GM18505 (cell line): Measurements from ENCODE around the gene LRRN1.

Source experiments
- ATAC-seq: cut with Tn5 transposase; IDR thresholded peaks from one replicate; pipeline ENCODE4 v1.9.1; 2021; ENCODE audit not compliant: unreplicated experiment
- POLR2A ChIP-seq: IDR thresholded peaks from 4 replicates; pipeline ENCODE4 v1.6.1; 2011; ENCODE audit warnings: borderline replicate concordance; ENCODE audit not compliant: insufficient read depth, insufficient read length; ENCODE audit errors: extremely low read depth

The LRRN1 gene

DNA sequence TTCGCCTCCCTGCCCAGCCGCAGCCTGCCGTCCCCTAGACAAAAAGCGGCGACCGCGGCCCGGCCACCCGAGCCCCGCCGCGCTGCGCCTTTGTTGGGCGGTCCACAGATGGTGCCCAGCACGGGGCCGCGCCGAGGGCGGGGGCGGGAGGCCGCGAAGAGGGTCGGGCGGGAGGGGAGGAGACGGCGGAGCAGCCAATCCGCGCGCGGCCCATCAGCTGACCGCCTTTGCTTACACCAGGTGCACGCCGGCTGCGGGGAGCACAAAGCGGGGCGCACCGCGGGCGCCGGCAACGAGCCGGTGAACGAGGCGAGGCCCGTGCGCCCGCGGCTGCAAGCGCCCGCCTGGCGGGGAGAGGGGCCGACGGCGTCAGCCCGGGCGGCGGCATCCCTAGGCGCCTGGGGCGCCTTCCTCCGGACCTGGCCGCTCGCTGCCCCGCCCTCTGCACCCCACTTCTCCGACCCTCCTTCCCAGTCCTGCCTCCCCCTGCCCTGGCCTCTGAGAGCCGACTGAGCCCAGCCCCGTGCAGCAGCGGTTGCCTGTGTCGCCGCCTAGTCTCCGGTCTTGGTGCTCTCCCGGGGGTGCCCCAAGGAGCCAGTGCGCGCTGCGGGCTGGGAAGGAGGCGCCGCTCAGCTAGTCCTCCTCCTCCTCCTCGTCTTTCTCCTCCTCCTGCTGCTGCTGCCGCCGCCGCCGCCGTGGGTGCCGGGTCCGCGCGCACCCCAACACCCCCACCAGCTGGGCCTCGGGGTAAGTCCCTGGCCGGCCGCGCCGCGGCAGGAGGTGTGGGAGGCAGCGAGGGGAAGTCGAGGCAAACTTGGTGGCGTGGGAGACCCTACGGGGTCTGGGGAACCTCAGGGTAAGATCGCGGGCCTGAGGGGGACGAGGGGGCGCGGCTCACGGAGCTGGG lies at the start of gene LRRN1:
Gene LRRN1, plus strand, starts transcription at position 259 of the 907 bp plus-strand sequence. CDS start 45,211 bp downstream, outside the sequence.
- ATAC-seq = peak; percentile 46
- TF ChIP-seq POLR2A = no peak

DNA sequence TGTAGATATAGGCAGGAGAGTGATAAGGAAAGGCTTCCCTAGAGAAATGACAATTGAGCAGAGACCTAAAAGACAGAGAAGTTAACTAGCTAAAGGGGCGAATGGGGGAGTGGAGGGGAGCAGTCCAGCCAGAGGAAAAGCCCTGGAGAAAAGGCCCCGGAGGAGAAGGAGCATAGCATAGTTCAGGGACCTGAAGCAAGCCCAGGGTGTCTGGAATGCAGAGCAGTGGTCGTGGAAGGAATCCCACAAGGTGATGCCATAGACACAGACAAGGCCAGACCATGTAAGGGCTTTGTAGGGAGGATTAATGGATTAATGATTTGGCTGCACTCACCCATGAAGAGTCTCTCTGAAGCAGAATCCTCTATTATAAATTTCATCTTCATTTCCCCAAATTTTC lies 45.8 kb upstream of the LRRN1 start:
- TF ChIP-seq POLR2A = no peak

DNA sequence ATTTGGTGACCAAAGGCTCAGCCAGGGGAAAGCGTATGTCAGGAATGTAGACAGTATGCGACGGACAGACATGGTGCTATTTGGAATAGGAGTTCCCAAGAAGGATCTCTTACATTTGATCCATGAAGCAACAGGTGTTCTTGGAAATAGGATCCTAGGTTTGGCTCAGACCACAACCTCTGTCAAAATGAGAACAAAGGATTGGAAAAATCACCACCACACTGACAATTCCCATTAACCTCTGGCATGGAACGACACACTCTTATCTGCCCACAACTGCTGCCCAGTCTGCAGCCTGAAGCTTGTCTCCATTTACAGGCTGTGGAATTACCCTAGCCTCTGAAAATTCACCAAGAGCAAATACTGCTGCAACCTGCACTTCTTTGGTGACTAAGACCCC lies 33.6 kb upstream of the LRRN1 start:
- TF ChIP-seq POLR2A = no peak
- ATAC-seq = no peak

More for the DNA sequence above, 45.8 kb upstream of the LRRN1 start:
- ATAC-seq = no peak

GRCh38 chr3:3766140-3766539 lies 33.1 kb upstream of the LRRN1 start:
- ATAC-seq = no peak

DNA sequence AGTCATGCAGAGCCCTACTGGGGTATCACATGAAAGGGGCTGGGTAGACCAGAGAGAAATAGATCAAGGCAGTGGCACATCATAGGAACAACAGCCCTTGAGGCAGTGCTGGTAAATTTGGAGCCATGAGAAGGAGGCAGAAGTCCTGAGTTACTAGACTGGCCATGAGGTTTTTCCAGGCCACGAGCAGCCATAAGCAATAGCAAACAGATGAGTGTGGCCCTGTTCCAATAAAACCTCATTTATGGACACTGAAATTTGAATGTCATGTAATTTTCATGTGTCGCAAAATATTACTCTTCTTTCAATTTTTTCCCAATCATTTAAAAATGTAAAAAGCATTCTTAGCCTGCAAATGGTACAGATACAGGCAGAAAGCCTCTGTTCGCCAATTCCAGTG lies 28.1 kb upstream of the LRRN1 start:
- no peak for ATAC-seq
- TF ChIP-seq POLR2A = no peak

More at GRCh38 chr3:3766140-3766539, 33.1 kb upstream of the LRRN1 start:
- TF ChIP-seq POLR2A = no peak

DNA sequence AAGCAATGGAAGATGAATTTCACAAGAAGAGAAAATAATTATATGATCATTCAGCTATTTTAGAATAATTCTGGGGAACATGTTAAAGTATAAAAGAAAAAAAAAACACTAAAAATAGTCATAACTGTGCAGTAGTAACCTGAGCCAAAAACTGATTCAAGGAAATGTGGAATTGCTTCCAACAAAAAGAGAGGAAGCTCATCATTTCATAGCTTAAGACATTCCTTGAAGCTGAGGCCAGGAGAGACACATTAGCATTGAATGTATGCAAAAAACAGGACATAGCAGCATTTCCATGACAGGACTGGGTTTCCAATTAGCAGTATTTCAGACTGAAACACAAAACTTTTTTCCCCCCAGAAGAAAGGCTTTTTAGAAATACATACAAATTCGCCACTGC lies 27.7 kb upstream of the LRRN1 start:
- no peak for TF ChIP-seq POLR2A
- ATAC-seq = no peak

DNA sequence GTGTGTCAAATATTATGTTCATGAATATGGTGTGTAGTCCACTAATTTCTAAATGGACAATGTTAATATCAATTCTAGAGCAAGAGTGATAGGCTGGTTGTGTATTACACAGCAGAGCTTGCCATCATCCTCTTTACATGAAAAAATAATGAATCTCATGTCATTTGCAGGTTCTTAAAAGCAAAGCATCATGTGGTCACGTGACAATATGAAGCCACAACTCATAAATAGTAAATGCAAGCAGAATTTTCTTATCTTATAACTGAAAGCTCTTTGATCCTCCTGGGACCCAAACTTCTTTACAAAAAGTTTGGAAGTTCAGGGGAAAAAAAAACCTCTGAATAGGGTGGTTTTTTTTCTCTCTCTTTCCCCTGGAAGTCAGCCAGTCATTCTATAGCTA lies 26.9 kb upstream of the LRRN1 start:
- ATAC-seq = no peak
- no peak for TF ChIP-seq POLR2A

- no peak for ATAC-seq
- TF ChIP-seq POLR2A = no peak
Observed at GRCh38 chr3:3772920-3773319, 26.3 kb upstream of the LRRN1 start.

- no peak for ATAC-seq
Observed at GRCh38 chr3:3776607-3777006, 22.6 kb upstream of the LRRN1 start.

GRCh38 chr3:3778216-3778615 lies 21.0 kb upstream of the LRRN1 start:
- ATAC-seq = no peak
- no peak for TF ChIP-seq POLR2A

More at GRCh38 chr3:3776607-3777006, 22.6 kb upstream of the LRRN1 start:
- TF ChIP-seq POLR2A = no peak

DNA sequence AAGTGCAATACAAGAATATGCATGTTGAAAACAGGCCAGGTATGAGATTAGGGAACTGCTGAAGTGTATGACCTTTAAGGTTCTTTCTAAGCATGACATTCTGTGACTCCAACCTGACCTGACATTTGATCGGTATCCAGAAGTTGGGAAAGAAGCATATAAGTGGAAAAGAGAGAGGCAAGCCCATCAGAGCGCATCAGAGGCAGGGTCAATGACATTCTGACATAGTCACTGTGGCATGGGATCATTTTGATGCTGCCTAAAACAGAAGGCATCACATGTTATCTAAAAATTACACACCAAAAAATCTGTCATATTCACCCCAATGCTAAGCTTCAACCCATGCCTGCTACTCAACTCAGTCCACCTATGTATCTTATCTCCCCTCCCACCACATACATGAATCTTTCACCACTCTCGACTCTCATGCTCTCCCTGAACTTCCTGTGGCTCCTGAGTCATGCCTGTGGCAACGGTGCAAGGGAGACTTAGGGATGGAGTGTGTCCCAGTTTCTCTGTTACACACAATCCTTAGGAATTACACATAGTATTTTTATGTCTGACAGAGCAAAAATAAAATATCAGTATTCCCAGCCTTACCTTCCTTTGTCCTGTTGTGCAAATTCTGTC lies 20.5 kb upstream of the LRRN1 start:
- ATAC-seq = no peak
- TF ChIP-seq POLR2A = no peak

DNA sequence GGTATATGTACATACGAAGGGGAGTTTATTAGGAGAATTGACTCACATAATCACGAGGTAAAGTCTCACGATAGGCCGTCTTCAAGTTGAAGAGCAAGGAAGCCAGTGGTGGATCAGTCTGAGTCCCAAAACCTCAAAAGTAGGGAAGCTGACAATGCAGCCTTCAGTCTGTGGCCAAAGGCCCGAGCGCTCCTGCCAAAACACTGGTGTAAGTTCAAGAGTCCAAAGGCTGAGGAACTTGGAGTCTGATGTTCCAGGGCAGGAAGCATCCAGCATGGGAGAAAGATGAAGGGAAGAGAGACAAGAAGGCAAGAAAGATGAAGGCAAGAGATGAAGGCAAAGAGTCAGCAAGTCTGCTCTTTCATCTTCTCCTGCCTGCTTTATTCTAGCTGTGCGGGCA lies 16.8 kb upstream of the LRRN1 start:
- no peak for ATAC-seq
- TF ChIP-seq POLR2A = no peak

DNA sequence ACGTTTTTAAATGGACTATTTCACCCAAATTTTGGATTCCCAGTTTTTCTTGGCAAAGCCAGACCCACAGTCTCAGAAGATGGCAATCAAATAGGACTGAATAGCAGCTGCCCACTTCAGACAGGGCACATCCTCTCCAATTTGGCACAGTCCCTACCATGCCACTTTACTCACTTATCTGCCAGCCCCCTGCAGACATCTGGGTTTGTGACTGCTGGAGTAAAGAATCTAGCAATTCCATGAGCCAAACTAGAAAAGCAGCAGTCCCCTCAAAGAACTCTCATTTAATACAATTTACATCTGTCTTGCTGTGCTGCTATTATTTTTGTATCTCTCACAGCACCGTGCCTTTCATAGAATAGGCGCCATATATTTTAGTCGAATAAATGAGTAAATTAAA lies 16.0 kb upstream of the LRRN1 start:
- TF ChIP-seq POLR2A = no peak

DNA sequence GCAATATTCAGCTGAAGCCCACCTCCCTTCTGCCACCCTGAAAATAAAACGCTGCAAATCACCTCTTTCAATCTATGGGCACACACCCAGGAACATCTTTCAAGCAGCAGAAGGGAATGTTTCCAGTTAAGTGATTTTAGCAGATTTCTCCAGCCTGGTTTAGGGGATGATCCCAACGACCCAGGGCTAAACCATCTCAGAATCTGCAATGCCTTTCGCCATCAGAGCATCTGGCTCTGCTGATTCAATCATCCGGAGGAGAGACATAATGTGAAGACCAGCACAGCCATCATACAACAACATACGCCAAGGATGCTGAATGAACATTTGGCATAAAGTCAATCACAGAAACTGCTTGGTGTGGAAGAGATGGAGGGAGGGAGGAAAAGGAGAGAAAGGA lies 15.5 kb upstream of the LRRN1 start:
- TF ChIP-seq POLR2A = no peak
- ATAC-seq = no peak

More for the DNA sequence above, 16.0 kb upstream of the LRRN1 start:
- no peak for ATAC-seq
